Measurements from ENCODE around the gene LPP. TPM values are rescaled to one million over a fixed set of nuclear protein-coding genes. Genes with fewer than 3 reads are reported as not detected.

The LPP gene
- total RNA-seq, 1 donor from 2014 or later = 93.9 TPM

- no peak overlapping the region for H3K4me3 ChIP-seq (ENCODE audit: low read depth, low read length)
- TF ChIP-seq, protein P1, sequence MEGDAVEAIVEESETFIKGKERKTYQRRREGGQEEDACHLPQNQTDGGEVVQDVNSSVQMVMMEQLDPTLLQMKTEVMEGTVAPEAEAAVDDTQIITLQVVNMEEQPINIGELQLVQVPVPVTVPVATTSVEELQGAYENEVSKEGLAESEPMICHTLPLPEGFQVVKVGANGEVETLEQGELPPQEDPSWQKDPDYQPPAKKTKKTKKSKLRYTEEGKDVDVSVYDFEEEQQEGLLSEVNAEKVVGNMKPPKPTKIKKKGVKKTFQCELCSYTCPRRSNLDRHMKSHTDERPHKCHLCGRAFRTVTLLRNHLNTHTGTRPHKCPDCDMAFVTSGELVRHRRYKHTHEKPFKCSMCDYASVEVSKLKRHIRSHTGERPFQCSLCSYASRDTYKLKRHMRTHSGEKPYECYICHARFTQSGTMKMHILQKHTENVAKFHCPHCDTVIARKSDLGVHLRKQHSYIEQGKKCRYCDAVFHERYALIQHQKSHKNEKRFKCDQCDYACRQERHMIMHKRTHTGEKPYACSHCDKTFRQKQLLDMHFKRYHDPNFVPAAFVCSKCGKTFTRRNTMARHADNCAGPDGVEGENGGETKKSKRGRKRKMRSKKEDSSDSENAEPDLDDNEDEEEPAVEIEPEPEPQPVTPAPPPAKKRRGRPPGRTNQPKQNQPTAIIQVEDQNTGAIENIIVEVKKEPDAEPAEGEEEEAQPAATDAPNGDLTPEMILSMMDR (conservative IDR thresholded peaks at IDR 0.05; ENCODE audit: low read depth, low read length) = no peak
- no peak for DNase-seq (ENCODE audit: low read depth)
Measured at GRCh38 chr3:188524052-188524451, 370.1 kb downstream of the LPP start.

- H3K4me3 ChIP-seq (ENCODE audit: low read depth, low read length) = no peak overlapping the region
- TF ChIP-seq, protein P1 (conservative IDR thresholded peaks at IDR 0.05; ENCODE audit: low read depth, low read length) = peak; percentile 14
- no peak for DNase-seq (ENCODE audit: low read depth)
Measured at GRCh38 chr3:188526057-188526456, 372.1 kb downstream of the LPP start.

- DNase-seq (ENCODE audit: low read depth) = no peak
- TF ChIP-seq, protein P1 (conservative IDR thresholded peaks at IDR 0.05; ENCODE audit: low read depth, low read length) = no peak
- no peak overlapping the region for H3K4me3 ChIP-seq (ENCODE audit: low read depth, low read length)
Measured at GRCh38 chr3:188527389-188527788, 373.4 kb downstream of the LPP start.

DNA sequence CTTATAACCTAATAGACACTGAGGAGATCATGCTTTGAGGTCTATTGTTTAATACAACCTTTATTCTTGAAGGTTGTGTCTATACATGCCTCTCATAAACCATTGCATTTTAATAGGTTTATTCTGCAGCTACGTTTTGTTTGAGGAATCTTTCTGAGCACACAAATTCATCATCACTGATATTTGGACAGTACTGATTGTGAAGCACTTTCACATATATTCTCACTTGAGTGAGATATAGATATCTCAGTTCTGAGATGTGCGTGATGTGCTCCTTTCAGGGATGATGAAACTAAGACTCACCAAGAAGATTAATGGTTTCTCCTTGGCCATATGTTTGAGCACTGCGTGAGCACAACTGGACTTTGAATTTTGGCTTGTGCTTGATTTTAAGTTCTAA lies 374.4 kb downstream of the LPP start:
- TF ChIP-seq, protein P1 (conservative IDR thresholded peaks at IDR 0.05; ENCODE audit: low read depth, low read length) = no peak
- DNase-seq (ENCODE audit: low read depth) = no peak

GRCh38 chr3:188529228-188529627 lies 375.3 kb downstream of the LPP start:
- TF ChIP-seq, protein P1 (conservative IDR thresholded peaks at IDR 0.05; ENCODE audit: low read depth, low read length) = no peak
- no peak for DNase-seq (ENCODE audit: low read depth)
- no peak overlapping the region for H3K4me3 ChIP-seq (ENCODE audit: low read depth, low read length)

More for the DNA sequence above, 374.4 kb downstream of the LPP start:
- H3K4me3 ChIP-seq (ENCODE audit: low read depth, low read length) = no peak overlapping the region

- H3K4me3 ChIP-seq (ENCODE audit: low read depth, low read length) = no peak overlapping the region
- TF ChIP-seq, protein P1 (conservative IDR thresholded peaks at IDR 0.05; ENCODE audit: low read depth, low read length) = no peak
- no peak for DNase-seq (ENCODE audit: low read depth)
Measured at GRCh38 chr3:188530226-188530625, 376.3 kb downstream of the LPP start.

DNA sequence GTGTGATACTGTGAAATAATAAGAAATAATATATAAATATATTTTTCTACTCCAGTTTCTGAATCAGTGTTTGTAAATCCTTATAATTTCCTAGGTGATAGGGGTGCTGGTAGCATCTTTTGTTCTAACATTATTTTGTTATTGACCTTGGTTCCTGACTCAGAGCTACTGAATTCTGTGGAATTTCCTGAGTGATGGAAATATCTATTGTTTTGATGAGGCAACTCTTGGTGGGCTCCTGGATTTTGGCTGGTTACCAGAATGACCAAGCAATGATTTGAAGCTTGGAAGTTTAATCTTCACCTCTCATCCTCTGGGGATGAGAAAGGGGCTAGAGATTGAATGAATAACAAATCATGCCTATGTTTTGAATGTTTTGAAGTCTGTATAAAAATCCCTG lies 377.3 kb downstream of the LPP start:
- DNase-seq (ENCODE audit: low read depth) = peak; percentile 30
- TF ChIP-seq, protein P1 (conservative IDR thresholded peaks at IDR 0.05; ENCODE audit: low read depth, low read length) = no peak
- H3K4me3 ChIP-seq (ENCODE audit: low read depth, low read length) = no peak overlapping the region
